Panc1 (cell line): Measurements from ENCODE around the gene PDZK1IP1. TPM values are rescaled to one million over a fixed set of nuclear protein-coding genes. Genes with fewer than 3 reads are reported as not detected.

Experiments
- ATAC-seq: fragments of 200-7000 bp; cut with Tn5 transposase; 2 replicates; pipeline ENCODE4 v1.9.1; 2020; ENCODE audit warnings: mild to moderate bottlenecking, moderate library complexity
- BruUV-seq: library from RNA; stranded (reverse); fragments of 400-500 nt; replicated peaks from 2 replicates; lab custom pipeline; 2021; lab: Mats Ljungman, UMichigan
- CTCF ChIA-PET: fragments of 300-600 bp; sonication (Branson Sonifier 250); formaldehyde crosslinking; loops from one replicate; lab custom pipeline; 2022; ENCODE audit warnings: antibody characterized with exemption; lab: Charles Lee
- POLR2A ChIA-PET: fragments of 300-600 bp; sonication (Branson Sonifier 250); formaldehyde crosslinking; loops from one replicate; lab custom pipeline; 2022; ENCODE audit warnings: antibody characterized with exemption; lab: Charles Lee
- DNase-seq: peaks from one replicate; pipeline ENCODE4 v3.0.0-alpha.2; 2010; ENCODE audit warnings: low read depth, low spot score
- H3K27ac ChIP-seq: 2 replicates; pipeline ENCODE4 v1.5.1; 2011; ENCODE audit warnings: mild to moderate bottlenecking, low read length, inconsistent platforms
- H3K27me3 ChIP-seq: fragments of 200-500 bp; sonication (Bioruptor generic); 2 replicates; pipeline ENCODE4 v1.6.0; 2014; ENCODE audit warnings: low read length, inconsistent platforms; ENCODE audit not compliant: control insufficient read depth, insufficient read depth
- H3K36me3 ChIP-seq: fragments of 200-500 bp; sonication (Bioruptor generic); 2 replicates; pipeline ENCODE4 v1.5.1; 2014; ENCODE audit warnings: inconsistent platforms, mild to moderate bottlenecking, low read length, moderate library complexity; ENCODE audit not compliant: control insufficient read depth, insufficient read depth
- H3K4me1 ChIP-seq: 2 replicates; pipeline ENCODE4 v1.5.1; 2011; ENCODE audit warnings: inconsistent platforms, mild to moderate bottlenecking, low read length, moderate library complexity; ENCODE audit not compliant: control insufficient read depth, insufficient read depth
- H3K4me3 ChIP-seq, 2 experiments: 2 replicates each; pipeline ENCODE4 v1.5.1; 2011 to 2012; ENCODE audit warnings: low read depth in 2 of 2, low read length in 2 of 2, mild to moderate bottlenecking in 2 of 2, inconsistent platforms in 1 of 2, moderate library complexity in 1 of 2
- H3K9me3 ChIP-seq: fragments of 200-500 bp; sonication (Bioruptor generic); 2 replicates; pipeline ENCODE4 v1.5.1; 2014; ENCODE audit warnings: low read depth, mild to moderate bottlenecking, inconsistent platforms, low read length, moderate library complexity; ENCODE audit not compliant: control insufficient read depth, insufficient read depth
- CTCF ChIP-seq: fragments of 450-650 bp; IDR thresholded peaks from 2 replicates; pipeline ENCODE4 v1.5.1; 2017; ENCODE audit warnings: mild to moderate bottlenecking
- POLR2AphosphoS5 ChIP-seq: IDR thresholded peaks from 2 replicates; pipeline ENCODE4 v1.6.1; 2012; ENCODE audit warnings: mild to moderate bottlenecking, low read depth, low read length, moderate library complexity
- REST ChIP-seq, 2 experiments: IDR thresholded peaks; 2 replicates each; pipeline ENCODE4 v1.6.1; 2011 to 2012; ENCODE audit warnings: low read depth in 2 of 2, control low read depth in 1 of 2, low read length in 1 of 2, mild to moderate bottlenecking in 1 of 2, moderate library complexity in 1 of 2; ENCODE audit not compliant: insufficient read depth in 1 of 2
- SIN3A ChIP-seq: IDR thresholded peaks from 2 replicates; pipeline ENCODE4 v1.6.1; 2012; ENCODE audit warnings: low read depth, mild to moderate bottlenecking, low read length, moderate library complexity, borderline replicate concordance; ENCODE audit not compliant: insufficient read depth
- TCF7L2 ChIP-seq: IDR thresholded peaks from 2 replicates; pipeline ENCODE4 v1.6.1; 2011; ENCODE audit warnings: mild to moderate bottlenecking, low read depth, low read length, inconsistent platforms
- in situ Hi-C: cut with HindIII; loops from 2 replicates; pipeline ENCODE4 v1.10.0; 2016; ENCODE audit warnings: low sequenced_read_pairs, low pct_unique_long_range_greater_than_20kb
- intact Hi-C: fragments of 100-400 bp; cut with micrococcal nuclease; formaldehyde crosslinking; loops from one replicate; pipeline ENCODE4 v1.10.0; 2022; ENCODE audit not compliant: unreplicated experiment
- total RNA-seq: library from RNA; stranded (reverse); gene quantifications from one replicate; pipeline ENCODE4 v1.2.1, GENCODE V29; 2021; ENCODE audit not compliant: unreplicated experiment

The PDZK1IP1 gene
- total RNA-seq, 1 experiment from 2014 or later: not detected

GRCh38 chr1:47226839-47227215, 37.0 kb upstream of the PDZK1IP1 start:
- BruUV-seq: no TSS peak
- TF ChIP-seq POLR2AphosphoS5: no peak
- TF ChIP-seq SIN3A: no peak
- no peak for TF ChIP-seq REST (IDR thresholded peaks at IDR 0.05; ENCODE audit: insufficient read depth in 1 of 2, low read depth in 2 of 2, low read length in 1 of 2)
- no peak for TF ChIP-seq CTCF
- TF ChIP-seq TCF7L2: no peak
- Histone ChIP-seq H3K4me3 (no peak overlapping the region), H3K36me3 (no peaks in the 10 kb centered on the region), H3K9me3 (no peaks in the 10 kb centered on the region), H3K27ac (no peak overlapping the region), H3K4me1 (0 out of 2 replicates have a peak, but pooled peaks cover 2% of the 10 kb centered on the region), H3K27me3 (peaks cover 25% of the 10 kb centered on the region)
- POLR2A ChIA-PET: no interaction called here
- DNase-seq: no peak
- in situ Hi-C loops: no loop called here
- CTCF ChIA-PET: no interaction called here
- intact Hi-C loops: no loop called here
- no peak for ATAC-seq

GRCh38 chr1:47226121-47226838, 36.4 kb upstream of the PDZK1IP1 start:
- no peak for TF ChIP-seq POLR2AphosphoS5
- TF ChIP-seq REST (IDR thresholded peaks at IDR 0.05; ENCODE audit: insufficient read depth in 1 of 2, low read depth in 2 of 2, low read length in 1 of 2): no peak
- no peak for TF ChIP-seq SIN3A
- TF ChIP-seq TCF7L2: no peak
- TF ChIP-seq CTCF: no peak
- no peaks in the 10 kb centered on the region for H3K36me3 ChIP-seq
- ChIA-PET POLR2A (no interaction called here), CTCF (no interaction called here)
- intact Hi-C loops (no loop called here), in situ Hi-C loops (no loop called here)
- 0 out of 2 replicates have a peak, but pooled peaks cover 2% of the 10 kb centered on the region for H3K4me1 ChIP-seq
- H3K4me3 ChIP-seq: no peak overlapping the region
- no peak overlapping the region for H3K27ac ChIP-seq
- no peak for DNase-seq
- H3K9me3 ChIP-seq: no peaks in the 10 kb centered on the region
- no TSS peak for BruUV-seq
- H3K27me3 ChIP-seq: peaks cover 25% of the 10 kb centered on the region
- ATAC-seq: no peak
